GM12878 (cell line): ENCODE data around the gene BCL2. TPM values are rescaled to one million over a fixed set of nuclear protein-coding genes. Genes with fewer than 3 reads are reported as not detected.

Experiments
- ATF3 ChIP-seq: IDR thresholded peaks from 2 replicates; pipeline ENCODE4 v1.6.1; 2011; ENCODE audit warnings: low read depth, mild to moderate bottlenecking, low read length, moderate library complexity, borderline replicate concordance; ENCODE audit errors: extremely low read depth
- E2F4 ChIP-seq: IDR thresholded peaks from 2 replicates; pipeline ENCODE4 v1.6.1; 2012; ENCODE audit warnings: low read depth, low read length, improper control_type of control experiment
- EED ChIP-seq: sonication (generic); IDR thresholded peaks from 2 replicates; pipeline ENCODE4 v1.6.1; 2016; ENCODE audit warnings: antibody characterized with exemption, low read depth
- KDM1A ChIP-seq: fragments of 200-600 bp; sonication (generic); IDR thresholded peaks from 2 replicates; pipeline ENCODE4 v1.6.1; 2016; ENCODE audit warnings: borderline replicate concordance
- MEF2A ChIP-seq: IDR thresholded peaks from 2 replicates; pipeline ENCODE4 v1.6.1; 2011; ENCODE audit warnings: low read depth, mild to moderate bottlenecking, low read length, moderate library complexity; ENCODE audit not compliant: insufficient read depth
- MLLT1 ChIP-seq: fragments of 450-650 bp; IDR thresholded peaks from 2 replicates; pipeline ENCODE4 v1.6.1; 2016; ENCODE audit warnings: mild to moderate bottlenecking
- NBN ChIP-seq: fragments of 450-650 bp; IDR thresholded peaks from 2 replicates; pipeline ENCODE4 v1.6.1; 2016
- PML ChIP-seq: IDR thresholded peaks from 2 replicates; pipeline ENCODE4 v1.6.1; 2012; ENCODE audit warnings: low read length, inconsistent platforms
- POU2F2 ChIP-seq: IDR thresholded peaks from 3 replicates; pipeline ENCODE4 v1.6.1; 2011; ENCODE audit warnings: low read depth, mild to moderate bottlenecking, low read length, borderline replicate concordance
- PRDM15 ChIP-seq: fragments of 450-650 bp; formaldehyde crosslinking; IDR thresholded peaks from 2 replicates; pipeline ENCODE4 v1.4.0; 2020; ENCODE audit warnings: mild to moderate bottlenecking, moderate library complexity
- RELA ChIP-seq: fragments of 450-650 bp; IDR thresholded peaks from 2 replicates; pipeline ENCODE4 v1.8.0; 2014; ENCODE audit warnings: borderline replicate concordance; ENCODE audit not compliant: partially characterized antibody
- RUNX3 ChIP-seq: IDR thresholded peaks from 2 replicates; pipeline ENCODE4 v1.6.1; 2012; ENCODE audit warnings: low read length, inconsistent platforms
- SP1 ChIP-seq: IDR thresholded peaks from one replicate; pipeline ENCODE4 v1.6.1; 2011; ENCODE audit warnings: low read depth, low read length
- ZBED1 ChIP-seq: IDR thresholded peaks from 2 replicates; pipeline ENCODE4 v1.6.1; 2016; ENCODE audit warnings: borderline replicate concordance
- polyA plus RNA-seq, 11 experiments: library from polyadenylated mRNA; depleted of rRNA in 4 of 11; unstranded in 6 of 11; stranded (reverse) in 5 of 11; fragments of >200 nt; fragmentation: Nextera tagmentation in 4 of 11; fragmentation: Illumina TruSeq in 1 of 11; extraction: Ambion mirVana in 4 of 11; extraction: Trizol in 1 of 11; gene quantifications; 1 replicate in 1 of 11; 2 replicates in 10 of 11; pipeline versions ENCODE4 v1.2.1 to v1.2.3, GENCODE V29; 2011 to 2016; ENCODE audit warnings: inconsistent platforms in 2 of 11, missing spikeins in 2 of 11, low read depth in 1 of 11
- total RNA-seq, 4 experiments: library from RNA; depleted of rRNA in 3 of 4; stranded (reverse); fragments of >200 nt in 3 of 4; fragmentation: Illumina TruSeq in 1 of 4; extraction: Trizol in 1 of 4; gene quantifications; 2 replicates each; pipeline versions ENCODE4 v1.2.1 to v1.2.3, GENCODE V29; 2013 to 2021

Gene BCL2
- total and polyA plus RNA-seq, 10 of the 15 experiments (the other 5 are each of a cell fraction or from before 2014, with no cell fraction given): 4.1 to 47.8 (median 19.3) TPM

DNA sequence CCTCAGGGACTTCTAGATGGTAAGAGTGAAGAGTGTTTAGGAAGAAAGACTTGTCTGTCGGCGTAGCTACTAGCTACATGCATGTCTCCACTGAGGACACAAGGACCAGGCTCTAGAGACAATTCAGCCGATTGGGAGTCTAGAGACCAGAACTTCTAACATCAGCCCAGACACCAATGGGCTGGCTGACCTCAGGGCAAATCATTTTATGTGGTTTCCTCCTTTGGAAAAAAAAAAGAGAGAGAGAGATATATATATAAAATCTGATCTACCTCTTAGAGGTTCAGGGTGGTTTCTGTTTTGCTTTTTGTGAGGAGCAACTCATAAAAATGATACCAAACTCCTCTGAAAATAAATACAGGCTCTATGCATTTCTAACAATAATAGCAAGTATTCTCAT, 212.8 kb downstream of the BCL2 start (continued):
- TF ChIP-seq MLLT1: no peak
- no peak for TF ChIP-seq NBN
- 0 out of 2 replicates have a peak, but pooled peaks have one; percentile 25 for TF ChIP-seq MEF2A
- TF ChIP-seq RELA: no peak
- no peak for TF ChIP-seq KDM1A
- peak; percentile 76 for TF ChIP-seq RUNX3
- no peak for TF ChIP-seq E2F4
- TF ChIP-seq ZBED1: peak; percentile 48; the same call in 1 of the 2 replicates
- TF ChIP-seq SP1: no peak
- peak; percentile 48; the same call in 1 of the 3 replicates for TF ChIP-seq POU2F2
- no peak for TF ChIP-seq PRDM15
- TF ChIP-seq EED: peak; percentile 52; the same call in 1 of the 2 replicates
- TF ChIP-seq ATF3: no peak
- no peak for TF ChIP-seq PML
